Activated B cell treated with CpG ODN at 0.5 μM for 24 hours (primary cell): ENCODE results near the gene PAWR. TPM values are rescaled to one million over a fixed set of nuclear protein-coding genes. Genes with fewer than 3 reads are reported as not detected.

Experiments used
- ATAC-seq: fragments of 200-7000 bp; cut with Tn5 transposase; one replicate; pipeline ENCODE4 v1.10.0; 2021; ENCODE audit warnings: low read depth, mild to moderate bottlenecking, moderate library complexity
- CTCF ChIA-PET: fragments of 350-600 bp; sonication (Branson Sonifier 250); formaldehyde crosslinking; loops from one replicate; lab custom pipeline; 2021; ENCODE audit warnings: antibody characterized with exemption; lab: Charles Lee
- POLR2A ChIA-PET: fragments of 350-600 bp; sonication (Branson Sonifier 250); formaldehyde crosslinking; loops from one replicate; lab custom pipeline; 2021; ENCODE audit warnings: antibody characterized with exemption; lab: Charles Lee
- DNase-seq: peaks from one replicate; pipeline ENCODE4 v3.0.0; 2022
- H3K27ac Mint-ChIP-seq: one replicate; pipeline ENCODE4 v1.8.0; 2020; ENCODE audit warnings: mixed read lengths
- H3K27me3 Mint-ChIP-seq: one replicate; pipeline ENCODE4 v1.8.0; 2021; ENCODE audit warnings: mixed read lengths
- H3K36me3 Mint-ChIP-seq: one replicate; pipeline ENCODE4 v1.8.0; 2021; ENCODE audit warnings: low read depth, mixed read lengths
- H3K4me1 Mint-ChIP-seq: one replicate; pipeline ENCODE4 v1.8.0; 2021; ENCODE audit warnings: mixed read lengths
- H3K4me3 Mint-ChIP-seq: one replicate; pipeline ENCODE4 v1.8.0; 2020; ENCODE audit warnings: mild to moderate bottlenecking, mixed read lengths
- H3K9me3 Mint-ChIP-seq: one replicate; pipeline ENCODE4 v1.8.0; 2020; ENCODE audit warnings: mixed read lengths
- intact Hi-C: fragments of 100-400 bp; cut with micrococcal nuclease; formaldehyde crosslinking; loops from one replicate; pipeline ENCODE4 v1.15.1; 2024
- total RNA-seq: library from RNA; stranded (reverse); gene quantifications from 2 replicates; pipeline ENCODE4 v1.2.3, GENCODE V29; 2022
- TF ChIP-seq, protein P1 (sequence below): fragments of 200-600 bp; IDR thresholded peaks from one replicate; pipeline ENCODE4 v1.8.0; 2022; ENCODE audit warnings: antibody characterized with exemption, mild to moderate bottlenecking

Gene PAWR
- total RNA-seq, 1 donor from 2014 or later, result 53.1 TPM

GRCh38 chr12:79555028-79555925 lies 135.5 kb downstream of the PAWR start:
- ChIA-PET CTCF (no interaction called here), POLR2A (no interaction called here)
- Mint-ChIP-seq H3K9me3 (peaks cover 3% of the 10 kb centered on the region), H3K36me3 (peaks cover 17% of the 10 kb centered on the region), H3K4me3 (no peak overlapping the region), H3K4me1 (peaks cover 8% of the 10 kb centered on the region), H3K27me3 (no peaks in the 10 kb centered on the region), H3K27ac (no peak overlapping the region)
- ATAC-seq (no peak), DNase-seq (no peak)
- intact Hi-C loops, result loop anchor here (1.0 kb wide), 2 partner anchors 135 to 183 kb away; partner anchors contain the start of gene PAWR
- TF ChIP-seq, protein P1, sequence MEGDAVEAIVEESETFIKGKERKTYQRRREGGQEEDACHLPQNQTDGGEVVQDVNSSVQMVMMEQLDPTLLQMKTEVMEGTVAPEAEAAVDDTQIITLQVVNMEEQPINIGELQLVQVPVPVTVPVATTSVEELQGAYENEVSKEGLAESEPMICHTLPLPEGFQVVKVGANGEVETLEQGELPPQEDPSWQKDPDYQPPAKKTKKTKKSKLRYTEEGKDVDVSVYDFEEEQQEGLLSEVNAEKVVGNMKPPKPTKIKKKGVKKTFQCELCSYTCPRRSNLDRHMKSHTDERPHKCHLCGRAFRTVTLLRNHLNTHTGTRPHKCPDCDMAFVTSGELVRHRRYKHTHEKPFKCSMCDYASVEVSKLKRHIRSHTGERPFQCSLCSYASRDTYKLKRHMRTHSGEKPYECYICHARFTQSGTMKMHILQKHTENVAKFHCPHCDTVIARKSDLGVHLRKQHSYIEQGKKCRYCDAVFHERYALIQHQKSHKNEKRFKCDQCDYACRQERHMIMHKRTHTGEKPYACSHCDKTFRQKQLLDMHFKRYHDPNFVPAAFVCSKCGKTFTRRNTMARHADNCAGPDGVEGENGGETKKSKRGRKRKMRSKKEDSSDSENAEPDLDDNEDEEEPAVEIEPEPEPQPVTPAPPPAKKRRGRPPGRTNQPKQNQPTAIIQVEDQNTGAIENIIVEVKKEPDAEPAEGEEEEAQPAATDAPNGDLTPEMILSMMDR, result no peak

DNA sequence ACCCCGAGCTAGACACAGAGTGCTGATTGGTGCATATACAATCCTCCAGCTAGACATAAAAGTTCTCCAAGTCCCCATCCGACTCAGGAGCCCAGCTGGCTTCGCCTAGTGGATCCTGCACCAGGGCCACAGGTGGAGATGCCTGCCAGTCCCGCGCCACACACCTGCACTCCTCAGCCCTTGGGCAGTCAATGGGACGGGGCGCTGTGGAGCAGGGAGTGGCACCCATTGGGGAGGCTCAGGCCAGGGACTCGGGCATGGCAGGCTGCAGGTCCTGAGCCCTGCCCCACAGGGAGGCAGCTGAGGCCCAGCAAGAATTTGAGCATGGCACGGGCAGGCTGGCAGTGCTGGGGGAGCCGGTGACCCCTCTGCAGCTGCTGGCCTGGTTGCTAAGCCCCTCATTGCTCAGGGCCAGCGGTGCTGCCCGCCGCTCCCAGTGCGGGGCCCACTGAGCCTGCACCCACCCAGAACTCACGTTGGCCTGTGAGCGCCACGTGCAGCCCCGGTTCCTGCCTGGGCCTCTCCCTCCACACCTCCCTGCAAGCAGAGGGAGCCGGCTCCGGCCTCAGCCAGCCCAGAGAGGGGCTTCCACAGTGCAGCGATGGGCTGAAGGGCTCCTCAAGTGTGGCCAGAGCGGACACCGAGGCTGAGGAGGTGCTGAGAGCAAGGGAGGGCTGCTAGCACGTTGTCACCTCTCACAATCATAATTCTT lies 136.7 kb downstream of the PAWR start:
- no peaks in the 10 kb centered on the region for H3K27me3 Mint-ChIP-seq
- peaks cover 8% of the 10 kb centered on the region for H3K4me1 Mint-ChIP-seq
- H3K9me3 Mint-ChIP-seq, result peaks cover 3% of the 10 kb centered on the region
- CTCF ChIA-PET, result interaction anchor here (0.9 kb wide), 1 partner anchor 136 kb away, joined by 4 read pairs; the partner anchor contains the start of gene PAWR
- POLR2A ChIA-PET, result no interaction called here
- DNase-seq (no peak), ATAC-seq (no peak)
- H3K4me3 Mint-ChIP-seq, result no peak overlapping the region
- peaks cover 17% of the 10 kb centered on the region for H3K36me3 Mint-ChIP-seq
- TF ChIP-seq, protein P1, result no peak
- intact Hi-C loops, result no loop called here
- H3K27ac Mint-ChIP-seq, result no peak overlapping the region

DNA sequence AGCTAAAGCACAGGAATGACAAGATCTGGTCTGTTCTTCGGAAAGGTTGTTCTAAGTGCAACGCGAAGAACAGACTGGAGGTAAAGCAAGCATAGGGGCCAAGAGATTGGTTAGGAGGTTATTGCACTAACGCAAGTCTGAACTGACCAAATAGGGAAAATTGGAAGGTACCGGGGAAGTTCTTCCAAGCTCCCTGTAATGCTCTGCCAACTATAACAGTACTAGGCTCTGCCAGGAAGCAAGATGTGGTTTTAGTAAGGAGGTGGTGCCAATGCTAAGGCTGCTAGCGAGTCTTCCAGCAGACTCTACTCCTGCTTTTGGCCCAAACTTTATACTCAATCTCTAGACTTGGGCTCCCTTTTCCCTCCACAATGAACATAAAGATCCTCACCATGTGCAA lies 138.6 kb downstream of the PAWR start:
- intact Hi-C loops, result no loop called here
- H3K4me3 Mint-ChIP-seq, result no peak overlapping the region
- no peak for ATAC-seq
- H3K27me3 Mint-ChIP-seq, result no peaks in the 10 kb centered on the region
- H3K4me1 Mint-ChIP-seq, result peaks cover 2% of the 10 kb centered on the region
- peaks cover 17% of the 10 kb centered on the region for H3K36me3 Mint-ChIP-seq
- H3K27ac Mint-ChIP-seq, result no peak overlapping the region
- CTCF ChIA-PET, result no interaction called here
- TF ChIP-seq, protein P1, result no peak
- peaks cover 3% of the 10 kb centered on the region for H3K9me3 Mint-ChIP-seq
- POLR2A ChIA-PET, result no interaction called here
- DNase-seq, result no peak

- ChIA-PET CTCF (interaction anchor here (0.6 kb wide), 1 partner anchor 58 kb away, joined by 3 read pairs; no protein-coding TSS in a partner anchor), POLR2A (interaction anchor here (0.6 kb wide), 1 partner anchor 139 kb away, joined by 3 read pairs; no protein-coding TSS in a partner anchor)
- H3K9me3 Mint-ChIP-seq, result peaks cover 3% of the 10 kb centered on the region
- intact Hi-C loops, result loop anchor here (5.0 kb wide), 1 partner anchor 1547 kb away; no protein-coding TSS in a partner anchor
- H3K4me1 Mint-ChIP-seq, result no peaks in the 10 kb centered on the region
- H3K36me3 Mint-ChIP-seq, result peaks cover 15% of the 10 kb centered on the region
- no peak overlapping the region for H3K27ac Mint-ChIP-seq
- H3K27me3 Mint-ChIP-seq, result no peaks in the 10 kb centered on the region
- TF ChIP-seq, protein P1, result no peak
- no peak for ATAC-seq
- DNase-seq, result no peak
- H3K4me3 Mint-ChIP-seq, result no peak overlapping the region
Measured at GRCh38 chr12:79549531-79550271, 141.1 kb downstream of the PAWR start.
